MM.1S (cell line): ENCODE data around the gene MAD1L1.

Experiments used
- EZH2 ChIP-seq: fragments of 300-600 bp; sonication (generic); optimal IDR thresholded peaks from 2 replicates; pipeline ENCODE3; 2017; ENCODE audit warnings: low read depth, mild to moderate bottlenecking, antibody characterized with exemption, low read length, mixed read lengths
- EZH2phosphoT487 ChIP-seq: fragments of 300-600 bp; sonication (generic); IDR thresholded peaks from 2 replicates; pipeline ENCODE4 v1.6.1; 2018; ENCODE audit warnings: antibody characterized with exemption, low read length
- TF ChIP-seq, protein P1 (sequence below): fragments of 300-600 bp; sonication (generic); IDR thresholded peaks from 2 replicates; pipeline ENCODE4 v1.5.1; 2016; ENCODE audit warnings: antibody characterized with exemption, low read length, mixed read lengths

DNA sequence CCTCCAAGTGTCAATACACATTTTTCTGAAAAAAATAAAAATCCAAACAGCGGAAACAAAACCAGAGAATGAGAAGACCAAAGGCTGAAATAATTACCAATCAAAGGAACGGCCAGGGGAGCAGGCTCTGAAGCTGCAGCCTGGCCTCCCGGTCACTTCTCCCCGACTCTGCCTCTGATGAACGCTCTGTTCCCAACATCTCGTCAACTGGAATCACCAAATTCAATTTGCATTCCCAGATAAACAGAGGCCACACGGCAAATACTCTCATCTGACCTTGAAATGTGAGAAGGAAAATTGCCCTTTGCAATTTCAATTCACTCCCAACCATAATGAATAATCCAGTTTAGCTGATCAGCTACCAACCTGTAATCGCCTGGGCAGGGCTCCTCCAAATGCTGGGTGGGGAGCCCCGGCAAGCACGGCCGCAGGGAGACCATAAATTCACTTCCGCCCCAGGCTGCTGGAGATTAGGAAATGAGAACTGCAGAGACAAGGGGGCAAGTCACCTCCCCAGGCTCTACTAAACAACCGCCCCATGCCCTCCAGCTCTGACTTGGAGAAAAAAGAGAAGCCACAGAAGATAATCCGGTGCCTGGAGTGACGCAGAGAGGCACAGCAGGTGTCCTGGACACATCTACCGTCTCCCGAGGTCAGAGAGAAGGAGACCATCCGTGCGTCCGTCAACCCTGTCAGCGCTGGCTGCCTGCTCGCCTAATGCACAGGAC is 153.2 kb downstream of the MAD1L1 start:
- TF ChIP-seq, protein P1, sequence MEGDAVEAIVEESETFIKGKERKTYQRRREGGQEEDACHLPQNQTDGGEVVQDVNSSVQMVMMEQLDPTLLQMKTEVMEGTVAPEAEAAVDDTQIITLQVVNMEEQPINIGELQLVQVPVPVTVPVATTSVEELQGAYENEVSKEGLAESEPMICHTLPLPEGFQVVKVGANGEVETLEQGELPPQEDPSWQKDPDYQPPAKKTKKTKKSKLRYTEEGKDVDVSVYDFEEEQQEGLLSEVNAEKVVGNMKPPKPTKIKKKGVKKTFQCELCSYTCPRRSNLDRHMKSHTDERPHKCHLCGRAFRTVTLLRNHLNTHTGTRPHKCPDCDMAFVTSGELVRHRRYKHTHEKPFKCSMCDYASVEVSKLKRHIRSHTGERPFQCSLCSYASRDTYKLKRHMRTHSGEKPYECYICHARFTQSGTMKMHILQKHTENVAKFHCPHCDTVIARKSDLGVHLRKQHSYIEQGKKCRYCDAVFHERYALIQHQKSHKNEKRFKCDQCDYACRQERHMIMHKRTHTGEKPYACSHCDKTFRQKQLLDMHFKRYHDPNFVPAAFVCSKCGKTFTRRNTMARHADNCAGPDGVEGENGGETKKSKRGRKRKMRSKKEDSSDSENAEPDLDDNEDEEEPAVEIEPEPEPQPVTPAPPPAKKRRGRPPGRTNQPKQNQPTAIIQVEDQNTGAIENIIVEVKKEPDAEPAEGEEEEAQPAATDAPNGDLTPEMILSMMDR, result no peak
- TF ChIP-seq EZH2 (no peak), EZH2phosphoT487 (no peak)
